RWPE2 (cell line): ENCODE data around the gene PTPRN2.

Experiments used
- ATAC-seq: fragments of 200-7000 bp; cut with Tn5 transposase; 3 replicates; pipeline ENCODE4 v1.9.1; 2021; ENCODE audit warnings: low read depth
- DNase-seq: peaks from one replicate; pipeline ENCODE4 v3.0.0-alpha.2; 2020; ENCODE audit warnings: low spot score
- H3K27ac ChIP-seq: fragments of 450-650 bp; 2 replicates; pipeline ENCODE4 v1.5.1; 2017; ENCODE audit warnings: mild to moderate bottlenecking; ENCODE audit not compliant: poor library complexity, severe bottlenecking
- H3K27me3 ChIP-seq: fragments of 250-450 bp; sonication (Bioruptor Pico); 2 replicates; pipeline ENCODE4 v1.5.1; 2021; ENCODE audit warnings: mild to moderate bottlenecking, moderate library complexity; ENCODE audit not compliant: insufficient read depth, poor library complexity, severe bottlenecking
- H3K36me3 ChIP-seq: fragments of 250-450 bp; sonication (Bioruptor Pico); 2 replicates; pipeline ENCODE4 v1.5.1; 2020; ENCODE audit warnings: low read depth, mild to moderate bottlenecking, moderate library complexity
- H3K4me1 ChIP-seq: fragments of 250-450 bp; sonication (Bioruptor Pico); 2 replicates; pipeline ENCODE4 v1.5.1; 2021; ENCODE audit warnings: mild to moderate bottlenecking, moderate library complexity; ENCODE audit not compliant: insufficient read depth, poor library complexity, severe bottlenecking
- H3K4me3 ChIP-seq: fragments of 250-450 bp; sonication (Bioruptor Pico); 2 replicates; pipeline ENCODE4 v1.5.1; 2021; ENCODE audit warnings: mild to moderate bottlenecking, moderate library complexity; ENCODE audit not compliant: severe bottlenecking
- H3K9me3 ChIP-seq: fragments of 250-450 bp; sonication (Bioruptor Pico); 2 replicates; pipeline ENCODE4 v1.5.1; 2021; ENCODE audit warnings: mild to moderate bottlenecking, moderate library complexity; ENCODE audit not compliant: severe bottlenecking
- TF ChIP-seq, protein P1 (sequence below): fragments of 450-650 bp; IDR thresholded peaks from one replicate; pipeline ENCODE4 v1.5.1; 2017; ENCODE audit warnings: mild to moderate bottlenecking, moderate library complexity; ENCODE audit not compliant: poor library complexity, severe bottlenecking

The PTPRN2 gene

DNA sequence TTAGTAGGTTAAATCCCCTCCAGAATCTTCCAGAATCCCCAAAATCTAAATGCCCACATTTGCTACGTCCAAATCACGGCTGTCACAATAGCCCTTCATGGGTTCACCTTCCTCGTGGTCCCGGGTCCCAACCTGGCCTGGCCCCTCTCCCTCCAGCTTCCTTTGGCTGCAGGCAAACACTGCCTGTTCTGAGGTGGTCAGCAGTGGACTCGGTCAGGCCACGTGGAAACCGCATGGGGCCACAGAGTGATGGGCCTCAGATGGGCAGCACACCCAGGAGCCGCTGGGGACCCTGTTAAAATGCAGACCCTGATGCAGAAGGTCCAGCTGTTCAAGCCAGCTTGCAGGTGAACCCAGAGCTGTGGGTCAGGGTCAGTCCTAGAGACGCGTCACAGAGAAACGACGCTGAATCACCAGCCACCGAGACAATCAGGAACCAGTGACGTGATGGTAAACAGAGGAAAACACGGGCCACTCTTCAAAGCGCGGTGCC is 662.2 kb downstream of the PTPRN2 start:
- DNase-seq = no peak
- no peak overlapping the region for H3K27ac ChIP-seq

DNA sequence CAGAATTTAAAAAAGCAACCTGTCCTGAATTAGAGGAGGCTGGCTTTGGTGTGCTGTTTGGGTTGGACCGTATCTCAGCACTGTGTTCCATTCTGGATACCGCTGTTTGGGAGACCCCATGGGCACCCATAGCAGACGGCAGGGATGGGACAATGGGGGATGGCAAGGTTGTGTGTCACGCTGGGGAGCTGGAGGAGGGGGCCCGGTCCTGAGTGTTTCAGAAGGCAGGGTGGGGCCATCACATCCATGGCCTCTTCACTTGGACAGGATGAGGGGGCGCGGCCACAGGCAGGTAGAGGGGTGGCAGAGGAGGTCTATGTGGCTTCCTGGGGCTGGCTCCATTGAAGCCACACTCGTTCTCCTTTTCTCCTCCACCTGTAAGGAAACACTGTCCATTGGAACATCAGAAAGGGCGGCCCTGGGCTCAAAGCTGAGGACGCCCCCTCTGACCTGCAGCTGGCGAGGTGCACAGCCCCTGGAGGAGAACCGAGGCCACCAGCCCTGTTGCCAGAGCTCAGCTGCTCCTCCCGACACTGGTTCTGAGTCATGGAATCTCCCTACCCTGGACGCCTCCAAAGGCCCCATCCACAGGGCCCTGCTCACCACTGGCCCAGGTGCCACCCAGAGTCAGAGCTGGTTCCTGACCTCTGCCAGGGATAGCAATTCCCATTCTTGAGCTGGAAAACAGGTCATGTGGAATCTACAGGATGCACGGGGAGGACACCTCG is 663.6 kb downstream of the PTPRN2 start:
- no peak overlapping the region for H3K27ac ChIP-seq
- H3K4me3 ChIP-seq = no peak overlapping the region
- no peaks in the 10 kb centered on the region for H3K4me1 ChIP-seq
- DNase-seq (no peak), ATAC-seq (no peak)
- H3K27me3 ChIP-seq = no peaks in the 10 kb centered on the region
- no peaks in the 10 kb centered on the region for H3K36me3 ChIP-seq
- H3K9me3 ChIP-seq = no peaks in the 10 kb centered on the region
- TF ChIP-seq, protein P1, sequence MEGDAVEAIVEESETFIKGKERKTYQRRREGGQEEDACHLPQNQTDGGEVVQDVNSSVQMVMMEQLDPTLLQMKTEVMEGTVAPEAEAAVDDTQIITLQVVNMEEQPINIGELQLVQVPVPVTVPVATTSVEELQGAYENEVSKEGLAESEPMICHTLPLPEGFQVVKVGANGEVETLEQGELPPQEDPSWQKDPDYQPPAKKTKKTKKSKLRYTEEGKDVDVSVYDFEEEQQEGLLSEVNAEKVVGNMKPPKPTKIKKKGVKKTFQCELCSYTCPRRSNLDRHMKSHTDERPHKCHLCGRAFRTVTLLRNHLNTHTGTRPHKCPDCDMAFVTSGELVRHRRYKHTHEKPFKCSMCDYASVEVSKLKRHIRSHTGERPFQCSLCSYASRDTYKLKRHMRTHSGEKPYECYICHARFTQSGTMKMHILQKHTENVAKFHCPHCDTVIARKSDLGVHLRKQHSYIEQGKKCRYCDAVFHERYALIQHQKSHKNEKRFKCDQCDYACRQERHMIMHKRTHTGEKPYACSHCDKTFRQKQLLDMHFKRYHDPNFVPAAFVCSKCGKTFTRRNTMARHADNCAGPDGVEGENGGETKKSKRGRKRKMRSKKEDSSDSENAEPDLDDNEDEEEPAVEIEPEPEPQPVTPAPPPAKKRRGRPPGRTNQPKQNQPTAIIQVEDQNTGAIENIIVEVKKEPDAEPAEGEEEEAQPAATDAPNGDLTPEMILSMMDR = no peak

More for the DNA sequence above, 662.2 kb downstream of the PTPRN2 start:
- H3K9me3 ChIP-seq = peaks cover 8% of the 10 kb centered on the region
- H3K36me3 ChIP-seq = no peaks in the 10 kb centered on the region
- ATAC-seq = no peak
- no peak overlapping the region for H3K4me3 ChIP-seq
- H3K27me3 ChIP-seq = no peaks in the 10 kb centered on the region
- no peaks in the 10 kb centered on the region for H3K4me1 ChIP-seq
- TF ChIP-seq, protein P1 = no peak

DNA sequence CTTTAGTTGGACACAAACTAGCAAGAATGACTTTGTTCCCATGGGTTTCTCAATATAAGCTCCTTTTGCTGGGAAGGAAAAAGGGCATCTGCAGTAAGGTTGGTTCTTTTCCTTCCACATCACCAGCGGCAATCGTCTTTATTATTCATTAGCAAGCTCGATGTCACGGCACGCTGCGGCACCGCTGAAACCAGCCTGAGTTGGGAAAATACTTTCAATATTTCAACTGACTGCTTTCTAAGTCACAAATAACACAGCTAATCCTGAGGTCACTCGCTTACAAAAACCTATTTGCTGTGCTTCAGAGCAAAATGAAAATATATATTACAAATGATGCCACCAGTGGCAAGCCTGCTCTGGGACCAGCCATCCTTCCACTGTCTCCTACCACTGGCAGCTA is 665.0 kb downstream of the PTPRN2 start:
- TF ChIP-seq, protein P1 = no peak
- Histone ChIP-seq H3K9me3 (no peaks in the 10 kb centered on the region), H3K4me1 (no peaks in the 10 kb centered on the region), H3K27me3 (no peaks in the 10 kb centered on the region), H3K4me3 (no peak overlapping the region), H3K36me3 (no peaks in the 10 kb centered on the region), H3K27ac (no peak overlapping the region)
- ATAC-seq (no peak), DNase-seq (no peak)

DNA sequence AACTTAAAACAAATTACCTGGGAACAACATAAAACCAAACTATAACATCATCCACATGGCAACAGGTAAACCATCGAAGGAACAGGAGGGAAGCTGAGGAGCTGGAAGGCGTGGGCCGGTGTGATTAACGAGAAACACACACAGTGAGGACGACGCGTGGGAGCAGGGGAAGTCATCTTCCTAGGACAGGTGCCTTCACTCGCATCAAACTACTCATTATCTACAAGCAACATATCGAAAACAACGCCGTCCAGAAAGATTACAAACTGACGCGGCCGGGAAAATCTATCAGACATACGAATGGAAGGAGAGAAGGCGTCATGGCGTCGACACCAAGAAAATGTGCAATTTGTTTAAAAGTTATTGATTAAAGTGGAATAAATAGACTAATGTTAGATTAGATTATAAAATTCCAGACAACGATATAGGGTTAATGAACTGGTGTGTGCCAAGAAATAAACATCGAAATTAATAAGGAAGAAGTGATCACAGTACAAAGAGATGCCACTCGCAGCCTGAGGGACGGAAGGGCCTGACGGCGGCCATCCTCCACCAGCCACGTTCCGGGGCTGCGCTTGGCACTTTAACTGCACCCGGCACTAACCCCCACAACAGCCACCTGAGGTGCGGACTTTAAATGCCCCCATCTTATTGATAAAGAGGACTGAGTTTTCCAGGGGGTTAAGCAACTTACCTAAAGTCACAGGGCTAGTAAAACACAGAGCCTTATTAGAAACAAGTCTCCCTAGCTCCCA is 669.1 kb downstream of the PTPRN2 start:
- no peaks in the 10 kb centered on the region for H3K4me1 ChIP-seq
- TF ChIP-seq, protein P1 = no peak
- H3K27ac ChIP-seq = no peak overlapping the region
- no peaks in the 10 kb centered on the region for H3K36me3 ChIP-seq
- no peaks in the 10 kb centered on the region for H3K9me3 ChIP-seq
- no peak for ATAC-seq
- H3K27me3 ChIP-seq = no peaks in the 10 kb centered on the region
- DNase-seq = no peak
- no peak overlapping the region for H3K4me3 ChIP-seq
